ENCODE measurements around the gene RFC1.
"Not testable (repeated sequence)": the region's sequence is repeated elsewhere in the genome, so short reads cannot be mapped to it uniquely, and the experiment has no call there.

RFC1 gene

GRCh38 chr4:39280770-39281169, 85.4 kb downstream of the RFC1 start:
- Histone ChIP-seq H3K27ac (ENCODE audit: low read depth, low read length) (no peak overlapping the region), H3K4me1 (ENCODE audit: control insufficient read depth, insufficient read depth, low read length) (no peaks in the 10 kb centered on the region), H3K4me3 (ENCODE audit: low read depth, low read length) (no peak overlapping the region), H3K9me3 (ENCODE audit: control insufficient read depth, insufficient read depth, low read depth, low read length) (no peaks in the 10 kb centered on the region), H3K9ac (ENCODE audit: low read length) (no peak overlapping the region), H3K36me3 (ENCODE audit: control insufficient read depth, insufficient read depth, low read length) (peaks cover 36% of the 10 kb centered on the region), H3K27me3 (ENCODE audit: control insufficient read depth, insufficient read depth, low read length) (no peaks in the 10 kb centered on the region)

DNA sequence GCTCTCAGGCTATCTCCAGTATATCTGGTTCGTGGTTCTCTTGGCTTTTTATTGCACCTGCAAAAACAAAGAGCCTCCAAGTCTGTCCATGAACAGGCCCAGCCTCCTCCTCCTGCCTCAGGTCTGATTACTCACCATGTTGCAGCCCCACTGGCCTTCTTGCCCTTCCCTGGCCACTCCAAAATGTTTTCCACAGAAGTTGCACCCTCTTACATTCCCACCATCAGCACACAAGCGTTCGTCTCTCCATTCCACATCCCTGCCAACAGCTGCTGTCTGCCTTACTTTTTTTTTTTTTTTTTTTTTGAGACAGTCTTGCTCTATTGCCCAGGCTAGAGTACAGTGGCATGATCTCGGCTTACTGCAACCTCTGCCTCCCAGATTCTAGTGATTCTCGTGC, 86.7 kb downstream of the RFC1 start:
- H3K9ac ChIP-seq (ENCODE audit: low read length) = no peak overlapping the region
- H3K27ac ChIP-seq (ENCODE audit: low read depth, low read length) = no peak overlapping the region
- no peak overlapping the region for H3K4me3 ChIP-seq (ENCODE audit: low read depth, low read length)
- H3K27me3 ChIP-seq (ENCODE audit: control insufficient read depth, insufficient read depth, low read length) = no peaks in the 10 kb centered on the region
- no peaks in the 10 kb centered on the region for H3K9me3 ChIP-seq (ENCODE audit: control insufficient read depth, insufficient read depth, low read depth, low read length)
- H3K36me3 ChIP-seq (ENCODE audit: control insufficient read depth, insufficient read depth, low read length) = peaks cover 40% of the 10 kb centered on the region
- H3K4me1 ChIP-seq (ENCODE audit: control insufficient read depth, insufficient read depth, low read length) = no peaks in the 10 kb centered on the region

DNA sequence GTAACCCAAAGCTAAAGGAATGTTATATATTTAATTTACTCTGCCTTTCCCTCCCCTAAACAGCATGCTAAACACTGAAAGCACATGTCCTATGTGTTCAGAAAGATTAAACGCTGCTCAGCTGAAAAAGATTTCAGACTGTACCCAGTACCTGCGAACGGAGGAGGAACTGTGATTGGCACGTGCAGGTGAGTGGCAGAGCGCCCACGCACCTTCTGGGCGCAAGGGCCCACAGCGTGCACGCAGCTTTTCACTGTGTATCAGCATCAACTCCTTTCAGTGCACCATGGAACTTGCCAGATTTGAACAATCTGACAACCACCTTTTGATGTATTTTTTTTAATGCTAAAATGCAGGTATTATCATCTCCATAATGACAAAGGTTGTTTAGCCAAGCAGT, 87.7 kb downstream of the RFC1 start:
- Histone ChIP-seq H3K36me3 (ENCODE audit: control insufficient read depth, insufficient read depth, low read length) (peaks cover 46% of the 10 kb centered on the region), H3K9ac (ENCODE audit: low read length) (no peak overlapping the region), H3K4me1 (ENCODE audit: control insufficient read depth, insufficient read depth, low read length) (no peaks in the 10 kb centered on the region), H3K9me3 (ENCODE audit: control insufficient read depth, insufficient read depth, low read depth, low read length) (no peaks in the 10 kb centered on the region), H3K27me3 (ENCODE audit: control insufficient read depth, insufficient read depth, low read length) (no peaks in the 10 kb centered on the region), H3K4me3 (ENCODE audit: low read depth, low read length) (no peak overlapping the region), H3K27ac (ENCODE audit: low read depth, low read length) (no peak overlapping the region)

- H3K4me1 ChIP-seq (ENCODE audit: control insufficient read depth, insufficient read depth, low read length); H3K9me3 ChIP-seq (ENCODE audit: control insufficient read depth, insufficient read depth, low read depth, low read length); H3K9ac ChIP-seq (ENCODE audit: low read length); H3K27ac ChIP-seq (ENCODE audit: low read depth, low read length); H3K27me3 ChIP-seq (ENCODE audit: control insufficient read depth, insufficient read depth, low read length); H3K4me3 ChIP-seq (ENCODE audit: low read depth, low read length): not testable (repeated sequence)
- peaks cover 50% of the 10 kb centered on the region for H3K36me3 ChIP-seq (ENCODE audit: control insufficient read depth, insufficient read depth, low read length)
Observed at GRCh38 chr4:39277661-39278060, 88.5 kb downstream of the RFC1 start.

- Histone ChIP-seq H3K4me3 (ENCODE audit: low read depth, low read length) (no peak overlapping the region), H3K9ac (ENCODE audit: low read length) (no peak overlapping the region), H3K4me1 (ENCODE audit: control insufficient read depth, insufficient read depth, low read length) (no peaks in the 10 kb centered on the region), H3K36me3 (ENCODE audit: control insufficient read depth, insufficient read depth, low read length) (peaks cover 57% of the 10 kb centered on the region), H3K27ac (ENCODE audit: low read depth, low read length) (no peak overlapping the region), H3K27me3 (ENCODE audit: control insufficient read depth, insufficient read depth, low read length) (no peaks in the 10 kb centered on the region), H3K9me3 (ENCODE audit: control insufficient read depth, insufficient read depth, low read depth, low read length) (no peaks in the 10 kb centered on the region)
Observed at GRCh38 chr4:39274503-39274902, 91.7 kb downstream of the RFC1 start.

DNA sequence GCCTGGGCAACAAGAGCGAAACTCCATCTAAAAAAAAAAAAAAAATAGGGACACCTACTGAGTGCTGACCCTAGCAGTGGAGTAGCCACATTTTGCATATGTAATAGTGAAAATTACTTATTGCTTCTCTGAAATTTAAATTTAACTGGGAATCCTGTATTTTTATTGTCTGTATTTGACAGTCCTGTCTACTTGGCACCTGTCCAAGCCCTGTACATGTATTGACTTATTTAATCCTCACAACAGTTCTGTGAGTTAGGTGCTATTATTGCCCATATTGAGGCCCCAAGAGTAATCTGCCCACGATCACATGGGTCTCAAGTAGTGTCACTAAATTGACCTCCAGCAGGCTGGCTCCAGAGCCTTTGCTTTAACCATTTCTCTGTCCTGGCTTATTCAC, 102.3 kb downstream of the RFC1 start:
- no peak overlapping the region for H3K9ac ChIP-seq (ENCODE audit: low read length)
- no peak overlapping the region for H3K4me3 ChIP-seq (ENCODE audit: low read depth, low read length)
- H3K4me1 ChIP-seq (ENCODE audit: control insufficient read depth, insufficient read depth, low read length) = no peaks in the 10 kb centered on the region
- peaks cover 8% of the 10 kb centered on the region; the same call in 1 of the 2 replicates for H3K36me3 ChIP-seq (ENCODE audit: control insufficient read depth, insufficient read depth, low read length)
- no peak overlapping the region for H3K27ac ChIP-seq (ENCODE audit: low read depth, low read length)
- H3K27me3 ChIP-seq (ENCODE audit: control insufficient read depth, insufficient read depth, low read length) = no peaks in the 10 kb centered on the region
- H3K9me3 ChIP-seq (ENCODE audit: control insufficient read depth, insufficient read depth, low read depth, low read length) = no peaks in the 10 kb centered on the region

DNA sequence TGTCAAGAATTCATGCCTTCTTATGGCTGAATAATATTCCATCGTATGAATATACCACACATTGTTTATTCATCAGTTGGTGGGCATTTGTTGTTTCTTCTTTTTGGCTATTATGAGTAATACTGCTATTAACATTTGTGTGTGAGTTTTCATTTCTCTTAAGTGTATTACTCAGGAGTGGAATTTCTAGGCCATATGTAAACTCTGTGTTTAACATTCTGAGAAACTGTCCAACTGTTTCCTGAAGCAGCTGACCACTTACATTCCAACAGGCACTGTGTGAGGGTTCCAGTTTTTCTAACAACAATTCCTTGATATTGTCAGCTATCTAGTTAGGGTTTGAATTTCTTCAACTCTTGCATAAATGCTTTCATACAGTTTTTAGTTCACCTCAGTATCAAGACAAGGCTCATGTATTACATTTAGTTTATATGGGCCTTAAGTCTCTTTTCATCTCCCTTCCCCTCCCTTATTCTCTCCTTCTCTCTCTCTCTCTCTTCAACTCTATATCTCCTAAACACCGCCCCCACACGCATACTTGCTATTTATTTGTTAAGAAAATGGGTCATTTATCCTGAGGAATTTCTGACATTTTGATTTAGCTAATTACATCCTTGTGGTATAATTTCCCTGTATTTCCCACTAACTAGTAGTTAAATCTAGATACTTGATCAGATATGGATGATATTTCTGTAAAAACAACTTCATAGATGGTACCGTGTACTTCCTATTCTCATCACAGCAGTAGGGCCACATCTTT, 106.4 kb downstream of the RFC1 start:
- H3K9me3 ChIP-seq (ENCODE audit: control insufficient read depth, insufficient read depth, low read depth, low read length) = no peaks in the 10 kb centered on the region
- H3K36me3 ChIP-seq (ENCODE audit: control insufficient read depth, insufficient read depth, low read length) = peaks cover 12% of the 10 kb centered on the region; the same call in 1 of the 2 replicates
- no peak overlapping the region for H3K27ac ChIP-seq (ENCODE audit: low read depth, low read length)

GRCh38 chr4:39256436-39256835, 109.7 kb downstream of the RFC1 start:
- Histone ChIP-seq H3K4me1 (ENCODE audit: control insufficient read depth, insufficient read depth, low read length) (peaks cover 9% of the 10 kb centered on the region), H3K36me3 (ENCODE audit: control insufficient read depth, insufficient read depth, low read length) (peaks cover 12% of the 10 kb centered on the region; the same call in 1 of the 2 replicates), H3K4me3 (ENCODE audit: low read depth, low read length) (no peak overlapping the region), H3K27me3 (ENCODE audit: control insufficient read depth, insufficient read depth, low read length) (no peaks in the 10 kb centered on the region), H3K9ac (ENCODE audit: low read length) (no peak overlapping the region), H3K9me3 (ENCODE audit: control insufficient read depth, insufficient read depth, low read depth, low read length) (no peaks in the 10 kb centered on the region), H3K27ac (ENCODE audit: low read depth, low read length) (no peak overlapping the region)

More for the DNA sequence above, 106.4 kb downstream of the RFC1 start:
- Histone ChIP-seq H3K4me1 (ENCODE audit: control insufficient read depth, insufficient read depth, low read length) (peaks cover 7% of the 10 kb centered on the region), H3K27me3 (ENCODE audit: control insufficient read depth, insufficient read depth, low read length) (no peaks in the 10 kb centered on the region), H3K9ac (ENCODE audit: low read length) (no peak overlapping the region), H3K4me3 (ENCODE audit: low read depth, low read length) (no peak overlapping the region)

DNA sequence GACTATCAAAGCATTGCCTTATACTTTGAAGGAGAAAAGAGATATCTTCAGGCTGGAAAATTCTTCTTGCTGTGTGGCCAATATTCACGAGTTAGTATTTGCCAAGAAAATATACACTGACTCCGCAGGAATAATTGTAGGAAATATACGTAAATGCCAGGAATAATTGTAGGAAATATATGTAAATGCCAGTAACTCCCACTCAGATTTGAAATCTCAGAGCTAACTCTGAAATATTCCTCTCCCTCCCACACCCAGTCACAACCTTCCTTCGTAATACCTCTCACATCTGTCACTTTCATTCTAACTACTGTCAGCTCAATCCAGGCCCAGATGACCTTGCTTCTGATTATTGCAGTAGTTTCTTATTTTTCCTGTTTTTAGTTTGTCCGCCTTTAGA, 110.3 kb downstream of the RFC1 start:
- no peak overlapping the region for H3K4me3 ChIP-seq (ENCODE audit: low read depth, low read length)
- H3K27me3 ChIP-seq (ENCODE audit: control insufficient read depth, insufficient read depth, low read length) = no peaks in the 10 kb centered on the region
- no peak overlapping the region for H3K9ac ChIP-seq (ENCODE audit: low read length)
- no peaks in the 10 kb centered on the region for H3K9me3 ChIP-seq (ENCODE audit: control insufficient read depth, insufficient read depth, low read depth, low read length)
- peaks cover 9% of the 10 kb centered on the region for H3K4me1 ChIP-seq (ENCODE audit: control insufficient read depth, insufficient read depth, low read length)
- no peak overlapping the region for H3K27ac ChIP-seq (ENCODE audit: low read depth, low read length)
- H3K36me3 ChIP-seq (ENCODE audit: control insufficient read depth, insufficient read depth, low read length) = peaks cover 12% of the 10 kb centered on the region; the same call in 1 of the 2 replicates

GRCh38 chr4:39255266-39255665, 110.9 kb downstream of the RFC1 start:
- Histone ChIP-seq H3K4me1 (ENCODE audit: control insufficient read depth, insufficient read depth, low read length) (peaks cover 9% of the 10 kb centered on the region), H3K9ac (ENCODE audit: low read length) (no peak overlapping the region), H3K27me3 (ENCODE audit: control insufficient read depth, insufficient read depth, low read length) (no peaks in the 10 kb centered on the region), H3K27ac (ENCODE audit: low read depth, low read length) (no peak overlapping the region), H3K9me3 (ENCODE audit: control insufficient read depth, insufficient read depth, low read depth, low read length) (no peaks in the 10 kb centered on the region), H3K4me3 (ENCODE audit: low read depth, low read length) (no peak overlapping the region), H3K36me3 (ENCODE audit: control insufficient read depth, insufficient read depth, low read length) (peaks cover 9% of the 10 kb centered on the region; the same call in 1 of the 2 replicates)

DNA sequence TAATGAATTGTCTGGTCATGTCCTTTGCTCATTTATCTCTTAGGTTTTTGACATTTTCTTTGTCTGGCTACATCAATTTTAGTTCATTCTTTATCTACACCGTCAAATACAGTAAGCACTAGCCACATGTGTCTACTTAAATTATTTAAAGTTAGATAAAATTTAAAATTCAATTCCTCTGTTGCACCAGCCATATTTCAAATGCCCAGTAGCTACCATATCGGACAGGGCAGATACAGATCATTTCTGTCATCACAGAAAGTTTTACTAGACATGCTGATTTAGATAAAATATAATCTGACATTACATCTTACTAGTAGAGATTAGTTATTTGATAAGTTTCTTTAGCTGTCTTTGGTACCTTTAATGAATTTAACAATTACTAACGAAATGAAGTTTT, 122.7 kb downstream of the RFC1 start:
- Histone ChIP-seq H3K9ac (ENCODE audit: low read length) (no peak overlapping the region), H3K4me3 (ENCODE audit: low read depth, low read length) (no peak overlapping the region), H3K27ac (ENCODE audit: low read depth, low read length) (no peak overlapping the region), H3K9me3 (ENCODE audit: control insufficient read depth, insufficient read depth, low read depth, low read length) (peaks cover 11% of the 10 kb centered on the region; the same call in 1 of the 2 replicates), H3K4me1 (ENCODE audit: control insufficient read depth, insufficient read depth, low read length) (no peaks in the 10 kb centered on the region), H3K27me3 (ENCODE audit: control insufficient read depth, insufficient read depth, low read length) (no peaks in the 10 kb centered on the region), H3K36me3 (ENCODE audit: control insufficient read depth, insufficient read depth, low read length) (peaks cover 15% of the 10 kb centered on the region)

Measured in HUES6 (cell line).